ENCODE results near the gene MSI2.

MSI2 gene

DNA sequence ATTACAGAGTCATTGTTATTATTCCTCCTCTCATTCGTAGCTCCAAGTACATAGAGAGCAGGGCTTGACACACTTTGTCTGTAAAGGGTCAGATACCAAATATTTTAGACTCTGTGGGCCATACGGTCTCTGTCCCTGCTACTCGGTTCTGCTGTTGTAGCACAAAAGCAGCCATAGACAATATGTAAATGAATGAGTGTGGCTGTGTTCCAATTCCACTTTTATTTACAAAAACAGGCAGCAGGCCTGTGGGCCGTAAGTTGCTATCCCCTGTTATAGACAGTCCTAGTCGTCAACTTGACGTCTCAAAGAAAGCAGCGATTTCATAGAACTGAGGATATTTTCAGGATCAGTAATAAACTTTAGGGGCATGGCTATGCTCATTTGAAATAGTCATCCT, 161.6 kb downstream of the MSI2 start:
- DNase-seq (ENCODE audit: low spot score): no peak

DNA sequence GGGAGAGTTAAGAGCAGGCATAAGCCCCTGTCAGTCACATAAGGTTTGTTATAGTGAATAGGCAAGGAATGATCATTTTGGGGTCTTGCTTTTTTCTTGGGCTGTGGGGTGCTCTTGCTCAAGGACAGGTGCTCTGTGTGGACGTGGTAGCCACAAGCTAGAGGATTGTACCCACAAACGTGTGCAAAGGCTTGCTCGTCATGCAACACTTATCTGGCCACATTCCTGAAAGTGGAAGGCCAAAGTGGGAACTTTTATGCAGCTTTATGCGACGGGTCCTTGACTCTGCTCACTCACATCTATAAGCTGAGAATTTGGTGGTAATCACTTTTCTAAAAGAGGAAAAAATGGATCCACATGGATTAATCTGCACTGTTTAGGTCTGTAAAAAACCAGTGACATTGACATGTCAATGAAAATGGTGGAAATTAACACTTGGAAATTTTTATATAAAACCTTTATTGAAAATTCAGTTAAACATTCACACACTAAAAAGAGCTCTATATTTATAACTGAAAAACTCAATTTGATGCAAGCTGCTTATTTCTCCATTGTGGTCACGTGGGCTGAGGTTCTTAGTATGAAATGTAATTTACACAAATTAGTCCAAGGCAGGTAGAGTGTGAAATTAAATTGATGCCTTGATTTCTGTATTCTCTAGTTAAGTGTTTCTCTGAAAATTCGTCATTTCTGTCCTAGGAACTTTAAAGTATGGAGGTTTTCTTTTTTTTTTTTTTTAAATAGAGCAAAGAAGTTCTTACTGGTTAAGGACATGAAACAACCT, 162.3 kb downstream of the MSI2 start:
- no peak for DNase-seq (ENCODE audit: low spot score)

DNA sequence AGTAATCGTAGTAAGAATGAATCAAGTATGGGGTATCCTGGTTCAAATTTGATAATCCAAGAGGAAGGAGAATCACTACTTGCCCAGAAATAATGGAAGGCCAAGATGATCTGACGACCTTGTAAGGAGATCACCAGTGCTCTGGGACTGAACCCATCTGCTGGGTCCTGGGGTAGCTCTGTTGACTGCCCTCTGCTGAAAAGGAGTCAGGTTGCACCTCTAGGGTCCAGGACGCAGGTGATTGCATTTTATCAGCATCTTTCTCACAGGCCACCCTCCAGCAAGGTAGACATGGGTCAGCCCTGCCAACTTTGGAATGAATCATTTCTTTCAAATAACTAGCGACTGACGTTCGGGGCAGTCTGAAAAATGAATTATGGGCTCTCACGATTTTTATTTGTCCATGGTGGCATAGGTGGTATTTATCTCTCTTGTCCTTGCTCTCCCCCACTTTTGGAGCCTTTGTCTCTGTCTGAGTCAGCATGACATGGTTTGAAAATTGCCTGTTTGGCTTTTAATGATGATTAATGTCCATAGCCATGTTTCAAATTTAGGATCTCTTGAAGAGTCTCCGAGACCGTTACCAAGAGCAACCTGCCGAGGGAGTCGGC, 163.7 kb downstream of the MSI2 start:
- DNase-seq (ENCODE audit: low spot score): no peak

DNA sequence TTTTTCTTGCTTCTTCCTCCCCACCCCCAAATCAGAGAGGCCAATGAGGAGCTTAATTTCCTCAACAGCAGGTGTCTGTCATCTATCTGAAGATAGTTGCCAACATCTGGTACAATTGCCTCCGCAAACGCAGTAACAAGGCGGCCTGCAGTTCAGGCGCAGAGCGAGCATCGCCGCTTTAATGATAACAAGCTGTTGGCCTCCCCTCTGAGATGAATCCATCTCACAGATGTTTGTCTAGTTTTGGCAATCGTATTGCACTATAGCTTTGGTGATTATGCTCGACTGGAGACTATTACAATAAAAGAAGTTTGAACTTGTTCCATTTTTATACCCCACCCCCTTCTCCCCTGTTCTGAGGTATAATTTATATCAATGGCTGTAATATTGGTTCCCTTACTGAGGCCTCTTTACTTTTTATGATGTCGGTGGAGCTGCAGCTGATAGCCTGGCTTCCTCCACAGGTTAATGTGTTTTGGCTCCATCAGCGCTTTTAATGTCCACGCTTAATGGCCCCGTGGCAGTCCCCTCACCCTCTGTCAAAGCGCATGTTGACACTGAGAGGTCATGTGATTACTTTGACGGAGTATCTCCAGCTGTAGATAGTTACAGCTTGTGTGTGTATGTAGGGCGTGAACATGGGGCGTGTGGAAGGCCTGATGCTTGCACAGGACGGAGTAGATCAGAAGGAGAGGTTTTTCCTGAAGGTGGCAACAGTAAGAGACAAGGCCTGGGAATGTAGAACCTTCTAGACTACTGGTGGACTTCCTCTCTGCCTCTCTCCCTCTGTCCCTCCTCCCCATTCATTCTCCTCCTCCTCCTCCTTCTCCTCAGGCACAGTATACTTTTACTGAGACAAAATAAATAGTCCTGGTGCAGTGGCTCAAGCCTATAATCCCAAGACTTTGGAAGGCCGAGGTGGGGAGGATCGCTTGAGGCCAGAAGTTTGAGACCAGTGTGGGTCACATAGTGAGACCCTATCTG, 164.7 kb downstream of the MSI2 start:
- no peak for DNase-seq (ENCODE audit: low spot score)

DNA sequence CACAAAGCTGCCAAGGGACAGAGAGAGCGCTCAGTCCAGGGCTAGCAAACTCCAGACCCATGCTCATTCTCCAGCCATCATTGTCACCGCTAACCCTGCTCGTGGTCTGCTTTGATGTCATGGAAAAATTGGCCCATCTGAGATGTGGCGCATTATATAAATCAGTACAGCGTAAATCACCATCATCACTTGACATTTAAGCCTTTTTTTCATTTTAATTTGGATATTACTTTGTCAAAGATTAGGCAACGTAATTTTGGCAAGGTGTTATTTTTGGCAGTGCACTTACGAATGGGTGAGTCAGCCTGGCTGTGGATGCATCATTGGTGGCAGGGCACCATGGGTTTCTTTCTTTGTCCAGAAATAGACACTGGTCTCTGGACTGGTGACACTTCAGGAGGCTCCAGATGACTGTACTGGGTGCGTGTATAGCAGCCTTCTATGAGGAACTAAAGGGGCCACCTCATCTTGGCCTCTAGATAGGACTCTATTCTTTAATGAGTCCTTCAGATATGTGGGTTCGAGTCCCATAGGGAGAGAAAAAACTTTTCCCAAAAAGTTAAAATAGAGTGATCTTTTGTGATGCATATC, 166.3 kb downstream of the MSI2 start:
- DNase-seq (ENCODE audit: low spot score): no peak

DNA sequence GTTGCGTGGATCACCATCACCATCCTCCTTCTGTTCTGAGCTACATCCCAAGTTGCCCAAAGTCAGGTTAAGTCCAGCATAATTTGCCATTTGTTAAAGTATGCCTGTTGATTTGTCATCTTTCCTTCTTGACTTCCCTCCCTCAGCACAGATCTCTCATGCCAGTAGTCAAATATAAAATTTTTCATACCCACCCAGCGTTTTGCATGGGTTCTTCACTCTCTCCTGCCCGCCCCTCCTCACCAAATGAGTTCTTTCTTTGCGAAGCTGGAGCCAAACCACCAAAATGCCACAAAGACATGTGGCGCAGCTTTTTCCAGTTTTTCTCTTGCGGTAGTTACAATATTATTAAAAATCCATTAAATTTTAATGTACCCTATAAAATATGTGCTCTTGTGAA, 167.2 kb downstream of the MSI2 start:
- DNase-seq (ENCODE audit: low spot score): no peak

DNA sequence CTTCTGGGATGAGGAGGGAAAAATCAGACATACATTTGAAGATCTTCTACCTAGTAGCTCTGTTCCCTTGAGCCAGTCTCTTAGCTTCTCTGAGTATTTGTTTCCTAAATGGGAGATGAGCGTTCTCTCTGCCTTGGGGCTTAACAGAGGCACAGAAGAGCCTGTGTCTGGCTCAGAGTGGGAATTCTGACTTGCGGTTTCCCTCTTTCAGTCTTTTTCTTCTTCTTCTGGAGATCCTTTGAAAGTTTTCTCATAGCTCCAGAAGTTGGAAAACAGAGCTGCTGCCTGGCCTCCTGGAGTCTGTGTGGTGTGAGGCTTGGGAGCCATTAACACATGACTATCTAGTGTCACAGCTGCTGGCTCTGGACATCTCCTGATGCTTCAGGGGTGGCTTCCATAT, 167.9 kb downstream of the MSI2 start:
- DNase-seq (ENCODE audit: low spot score): no peak

DNA sequence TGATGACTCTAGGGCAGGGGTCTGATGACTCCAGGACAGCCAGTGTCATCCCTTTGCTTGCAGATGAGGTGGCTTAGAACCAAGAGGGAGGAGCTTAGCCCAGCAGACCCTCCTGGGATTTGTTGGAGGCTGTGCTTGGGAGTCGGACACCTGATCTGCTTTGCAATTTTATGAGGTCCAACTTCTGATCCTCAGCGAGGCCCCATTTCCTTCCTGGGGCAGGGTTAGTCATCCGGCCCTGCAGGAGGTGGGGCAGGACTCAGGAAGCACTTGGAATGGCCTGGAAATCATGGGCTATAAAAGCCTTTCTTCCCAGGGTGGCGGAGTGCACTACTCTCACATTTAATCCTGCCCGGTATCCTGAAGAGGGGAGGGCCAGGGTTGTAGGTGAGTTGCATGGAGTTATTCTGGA, 168.5 kb downstream of the MSI2 start:
- no peak for DNase-seq (ENCODE audit: low spot score)

DNA sequence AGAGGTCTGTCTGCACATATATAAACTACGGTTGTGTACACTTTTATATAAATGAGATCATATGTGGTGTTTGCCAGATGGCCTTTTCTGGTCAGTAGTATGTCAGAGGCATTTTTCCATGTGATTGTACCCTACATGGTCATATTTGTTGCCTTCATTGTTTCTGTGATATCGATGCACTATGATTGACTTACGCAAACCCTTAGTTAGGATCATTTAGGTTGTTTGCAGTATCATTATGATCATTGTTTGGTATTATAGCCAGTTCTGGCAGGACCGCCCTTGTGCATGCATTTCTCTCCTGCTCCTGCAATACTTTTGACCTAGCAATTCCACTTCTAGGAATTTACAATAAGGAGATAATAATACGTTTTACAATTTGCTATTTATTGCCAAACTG, 169.1 kb downstream of the MSI2 start:
- DNase-seq (ENCODE audit: low spot score): no peak

DNA sequence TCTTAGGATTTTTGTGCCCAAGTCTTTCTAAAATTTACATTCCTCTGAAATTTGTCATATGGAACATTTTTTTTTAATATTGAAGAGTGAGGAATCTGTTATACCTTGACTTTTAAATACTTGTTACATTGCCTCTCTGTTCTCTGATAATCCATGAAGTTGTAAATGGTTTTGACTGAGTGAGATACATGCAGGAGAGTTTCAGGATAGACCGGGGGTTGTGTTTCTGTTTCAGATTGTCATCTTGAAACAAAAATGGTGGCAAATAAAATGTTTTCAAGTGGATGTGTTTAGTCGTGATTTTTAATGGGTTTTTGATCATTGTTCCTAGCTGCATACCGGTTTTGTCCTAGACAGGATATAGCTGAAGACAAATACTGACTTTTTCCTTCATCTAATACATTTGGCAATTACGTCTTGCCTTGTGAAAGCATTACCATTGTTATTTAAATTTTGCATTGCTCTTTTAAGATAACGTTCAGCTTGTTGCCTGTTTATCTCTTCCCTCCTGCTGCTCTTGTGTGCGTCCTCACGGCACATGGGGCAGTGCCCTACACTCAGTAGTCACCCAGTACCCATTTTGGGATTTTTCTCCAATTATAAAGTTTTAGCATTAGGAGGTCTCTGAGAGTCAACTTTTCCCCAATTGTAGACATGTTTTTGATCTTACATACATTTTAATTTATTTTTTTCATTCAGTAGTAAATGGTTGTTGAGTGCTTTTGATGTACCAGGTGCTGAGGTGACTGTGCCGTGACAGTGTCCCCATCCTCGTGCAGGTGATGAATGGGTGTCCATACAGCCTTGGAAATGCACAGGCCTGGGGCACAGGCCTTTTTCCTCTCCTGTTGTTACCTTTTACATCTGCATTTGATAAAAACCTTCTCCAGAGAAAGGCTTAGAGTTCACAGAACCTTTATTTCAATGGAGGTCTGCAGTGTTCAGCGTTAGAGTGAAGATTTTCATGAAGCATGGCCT, 169.9 kb downstream of the MSI2 start:
- DNase-seq (ENCODE audit: low spot score): no peak

DNA sequence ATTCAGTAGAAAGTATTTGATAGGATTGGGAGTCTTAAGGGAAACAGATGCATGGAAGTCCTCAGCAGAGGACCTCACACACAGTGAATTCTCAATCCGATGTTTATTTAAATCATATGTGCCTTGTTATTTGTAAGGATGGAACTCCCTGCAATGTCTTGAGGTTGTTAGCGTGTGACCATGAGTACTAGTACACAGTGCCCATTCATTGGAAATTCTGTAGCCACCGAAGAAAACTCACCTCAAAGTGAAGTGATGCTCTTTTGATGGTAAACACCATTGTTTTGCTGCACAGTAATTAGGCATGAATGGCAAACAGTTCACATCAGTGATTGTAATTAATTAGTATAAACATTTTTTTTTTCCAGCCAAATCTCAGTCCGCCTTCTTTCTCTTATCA, 173.6 kb downstream of the MSI2 start:
- DNase-seq (ENCODE audit: low spot score): no peak

DNA sequence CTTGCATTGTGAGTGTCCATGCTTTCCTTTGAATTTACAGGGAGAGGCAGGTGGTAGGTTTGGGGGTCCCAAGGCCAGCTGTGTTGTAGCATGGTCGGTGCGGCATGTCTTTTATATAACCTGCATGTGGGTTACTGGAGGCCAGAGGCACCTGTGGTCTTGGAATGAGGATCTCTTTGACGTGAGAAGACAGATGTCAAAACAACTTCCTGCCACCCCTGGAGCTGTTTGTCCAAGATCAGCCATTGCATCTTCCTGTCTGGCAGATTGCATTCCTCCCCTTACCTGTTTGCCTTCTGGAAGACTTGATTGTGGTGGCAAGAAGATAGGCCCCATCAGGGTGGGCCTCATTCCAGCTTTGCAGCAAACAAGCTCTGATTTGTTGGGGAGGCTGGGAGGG, 175.1 kb downstream of the MSI2 start:
- no peak for DNase-seq (ENCODE audit: low spot score)

DNA sequence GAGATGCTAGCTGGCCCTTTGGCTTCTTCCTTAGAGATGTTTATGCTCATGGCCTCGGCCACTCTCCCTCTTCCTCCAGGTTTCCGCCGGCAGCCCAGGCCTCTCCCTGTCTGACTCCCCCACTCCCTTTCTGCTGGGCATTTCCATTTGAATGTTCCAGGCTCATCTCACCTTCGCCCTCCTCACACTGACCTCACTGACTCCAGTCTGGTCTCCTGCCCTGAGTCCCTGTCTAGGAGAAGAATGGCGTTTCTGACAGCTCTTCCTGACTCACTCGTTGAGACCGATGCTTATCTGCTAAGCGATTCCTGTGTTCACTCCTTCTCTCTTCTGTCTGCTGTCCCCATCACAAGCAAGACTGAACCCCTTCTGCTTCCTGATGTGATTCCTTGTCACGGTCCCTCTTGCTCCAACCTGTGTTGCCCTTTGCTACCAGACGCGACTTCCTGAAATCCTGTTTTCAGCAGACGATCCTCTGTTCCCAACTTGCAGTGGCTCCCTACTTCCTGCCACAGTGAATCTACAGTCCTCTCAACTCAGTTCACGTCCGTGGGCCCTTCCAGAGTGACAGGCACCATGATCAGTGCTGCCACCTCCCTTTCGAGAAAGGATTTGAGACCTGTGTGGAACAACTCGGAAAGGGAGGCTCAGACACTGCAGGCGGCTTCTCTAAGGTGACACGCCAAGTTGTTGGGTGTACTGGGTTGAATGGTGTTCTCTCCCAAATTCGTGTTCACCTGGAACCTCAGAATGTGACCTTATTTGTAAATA, 176.4 kb downstream of the MSI2 start:
- DNase-seq (ENCODE audit: low spot score): no peak

DNA sequence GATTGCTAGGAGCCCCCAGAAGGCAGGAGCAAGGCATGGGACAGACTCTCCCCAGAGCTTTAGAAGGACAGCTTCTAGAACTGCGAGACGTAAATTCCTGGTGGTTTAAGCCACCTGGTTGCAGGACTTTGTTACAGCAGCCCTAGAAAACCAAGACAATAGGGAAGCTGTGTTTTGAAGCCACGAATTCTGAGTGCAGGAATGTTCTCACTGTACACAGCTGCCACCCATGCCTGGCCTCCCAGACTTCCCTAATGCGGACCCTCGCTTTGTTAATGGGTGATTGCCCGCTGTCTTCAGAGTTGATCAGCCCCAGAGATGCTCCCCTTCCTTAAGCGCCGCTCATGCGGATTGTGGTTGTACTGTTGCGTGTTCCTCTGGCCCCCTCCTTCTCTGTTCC, 177.1 kb downstream of the MSI2 start:
- DNase-seq (ENCODE audit: low spot score): no peak

DNA sequence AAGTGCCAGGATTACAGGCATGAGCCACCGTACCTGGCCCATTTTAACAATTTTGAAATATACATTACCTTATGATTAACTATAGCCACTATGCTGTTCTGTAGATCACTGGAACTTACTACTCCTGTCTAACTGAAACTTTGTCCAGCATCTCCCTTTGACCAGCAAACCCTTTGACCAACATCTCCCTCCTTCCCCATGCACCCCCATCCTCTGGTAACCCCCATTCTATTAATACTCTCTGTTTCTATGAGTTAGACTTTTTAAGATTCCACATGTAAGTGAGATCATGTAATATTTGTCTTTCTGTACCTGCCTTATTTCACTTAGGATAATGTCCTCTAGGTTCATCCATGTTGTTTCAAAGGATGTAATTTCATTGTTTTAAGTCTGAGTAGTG, 178.0 kb downstream of the MSI2 start:
- DNase-seq (ENCODE audit: low spot score): no peak

DNA sequence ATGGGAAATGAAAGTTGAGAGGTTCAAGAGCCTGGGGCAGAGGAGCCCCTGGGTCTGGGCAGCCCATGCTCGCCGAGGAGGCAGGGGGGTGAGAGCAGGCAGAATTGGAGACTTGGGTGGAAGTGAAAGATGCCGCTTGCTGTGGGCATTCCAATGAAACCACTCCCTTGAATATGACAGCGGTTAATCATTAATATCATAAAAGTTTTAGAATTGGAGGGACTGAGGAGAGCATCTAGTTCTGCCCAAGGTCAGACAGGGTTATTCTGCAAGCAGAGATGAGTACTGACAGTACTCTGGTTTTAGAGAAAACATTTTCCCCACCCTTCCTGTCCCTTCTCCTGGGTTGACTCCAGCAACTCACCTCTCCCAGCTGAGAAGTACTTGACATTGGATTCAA, 180.2 kb downstream of the MSI2 start:
- no peak for DNase-seq (ENCODE audit: low spot score)

DNA sequence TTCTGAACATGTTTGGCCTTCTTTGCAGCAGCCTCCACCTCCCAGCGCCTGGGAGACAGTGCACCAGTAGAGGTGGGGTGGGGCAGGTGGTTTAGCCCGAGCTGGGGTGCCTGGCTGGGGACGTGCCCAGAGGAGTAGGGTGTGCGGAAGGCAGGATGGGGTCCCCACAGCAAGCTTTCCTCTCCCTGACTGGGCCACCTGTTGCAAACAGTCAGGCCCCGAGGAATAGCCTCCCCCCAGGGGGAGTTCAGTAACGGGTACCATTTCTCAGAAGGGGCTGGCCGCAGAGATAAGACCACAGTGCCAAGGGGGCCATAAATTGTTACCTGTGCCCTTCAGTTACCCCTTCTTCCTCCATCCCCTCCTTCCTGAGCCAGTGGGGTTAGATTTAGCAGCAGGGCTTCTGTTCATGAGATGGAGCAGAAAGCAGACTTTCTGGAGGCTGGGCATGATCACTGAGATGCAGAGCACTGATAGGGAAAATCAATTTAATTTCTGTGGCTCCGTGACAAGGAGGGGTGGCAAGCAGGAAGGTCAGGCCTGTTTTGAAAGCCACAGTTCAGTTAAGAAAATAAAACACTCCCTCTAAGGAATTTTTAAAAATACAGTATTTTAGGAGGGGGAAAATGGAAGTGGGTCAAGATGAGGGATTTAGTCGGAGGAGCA, 181.9 kb downstream of the MSI2 start:
- DNase-seq (ENCODE audit: low spot score): no peak

DNA sequence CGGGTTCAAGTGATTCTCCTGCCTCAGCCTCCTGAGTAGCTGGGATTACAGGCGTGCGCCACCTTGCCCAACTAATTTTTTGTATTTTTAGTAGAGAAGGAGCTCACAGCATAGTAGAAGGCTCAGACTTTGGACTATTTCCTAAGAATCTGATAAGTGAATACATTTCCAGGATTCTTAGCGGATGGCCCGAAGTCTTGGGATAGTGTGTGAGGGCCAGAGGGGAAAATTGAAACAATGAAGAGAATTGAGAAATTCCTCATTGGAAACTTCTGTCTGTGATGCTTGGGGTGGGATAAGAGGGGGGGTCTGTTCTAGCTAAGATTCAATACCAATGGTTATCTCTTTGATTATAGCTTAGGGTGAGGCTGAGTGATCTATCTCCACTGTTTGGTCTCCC, 183.3 kb downstream of the MSI2 start:
- no peak for DNase-seq (ENCODE audit: low spot score)

DNA sequence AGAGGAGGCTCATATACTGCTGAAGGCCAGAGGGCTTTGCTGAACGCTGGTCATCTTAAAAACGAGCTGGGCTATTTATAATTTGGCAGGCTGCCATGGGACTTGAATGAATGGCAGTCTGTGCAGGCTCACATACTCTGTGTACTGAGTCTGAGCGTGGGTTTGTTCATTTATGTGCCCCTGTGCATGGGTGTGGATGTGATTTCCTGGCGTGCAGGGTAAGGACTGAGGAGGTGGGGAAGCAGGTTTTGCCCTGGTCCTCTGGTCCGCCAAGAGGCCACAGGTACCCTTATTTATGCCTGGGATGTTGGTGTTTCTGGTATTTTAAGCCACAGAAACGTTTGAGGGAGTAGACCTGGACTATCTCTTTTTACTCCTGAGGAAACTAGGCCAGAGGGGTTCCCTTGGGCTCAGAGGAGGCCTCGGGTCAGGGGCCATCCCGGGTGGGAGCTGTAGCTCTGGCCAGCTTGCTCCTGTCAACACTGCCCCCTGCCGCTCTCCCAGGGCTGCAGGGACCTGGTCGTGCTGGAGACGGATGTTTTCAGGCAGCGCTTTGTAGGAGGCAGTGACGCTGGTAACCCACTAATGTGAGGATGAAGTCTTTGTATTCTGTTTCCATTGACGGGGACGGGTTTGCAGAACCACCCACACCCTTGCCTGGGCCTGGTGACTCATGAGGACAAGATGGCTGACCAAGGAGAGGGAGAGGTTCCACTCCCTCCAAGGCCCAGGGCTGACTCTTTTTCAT, 184.4 kb downstream of the MSI2 start:
- peak; percentile 64 for DNase-seq (ENCODE audit: low spot score)

Data from putamen (tissue), 1 donor.